GM19328 (cell line): ENCODE measurements around the gene N4BP2L1.

Experiments used
- ATAC-seq: cut with Tn5 transposase; IDR thresholded peaks from one replicate; pipeline ENCODE4 v1.9.1; 2021; ENCODE audit warnings: mild to moderate bottlenecking, moderate library complexity; ENCODE audit not compliant: unreplicated experiment

The N4BP2L1 gene

GRCh38 chr13:32432856-32433255 lies 4.9 kb upstream of the N4BP2L1 start:
- ATAC-seq: no peak

GRCh38 chr13:32431361-32431760 lies 3.4 kb upstream of the N4BP2L1 start:
- no peak for ATAC-seq

GRCh38 chr13:32430018-32430747 lies 2.3 kb upstream of the N4BP2L1 start:
- ATAC-seq: no peak

- ATAC-seq: no peak
These were observed 1.5 kb upstream of the N4BP2L1 start for GRCh38 chr13:32429433-32429909.

- ATAC-seq: no peak
These were observed 877 bp upstream of the N4BP2L1 start for GRCh38 chr13:32428581-32429432.

- ATAC-seq: peak; percentile 15
These were observed 709 bp downstream of the N4BP2L1 start for GRCh38 chr13:32426990-32427851.

GRCh38 chr13:32426191-32426989 lies 1.5 kb downstream of the N4BP2L1 start:
- ATAC-seq: peak; percentile 33

- no peak for ATAC-seq
These were observed 2.8 kb downstream of the N4BP2L1 start for GRCh38 chr13:32425158-32425557.

- no peak for ATAC-seq
These were observed 4.3 kb downstream of the N4BP2L1 start for GRCh38 chr13:32423592-32423991.

- ATAC-seq: no peak
These were observed 8.1 kb downstream of the N4BP2L1 start for GRCh38 chr13:32419862-32420261.

DNA sequence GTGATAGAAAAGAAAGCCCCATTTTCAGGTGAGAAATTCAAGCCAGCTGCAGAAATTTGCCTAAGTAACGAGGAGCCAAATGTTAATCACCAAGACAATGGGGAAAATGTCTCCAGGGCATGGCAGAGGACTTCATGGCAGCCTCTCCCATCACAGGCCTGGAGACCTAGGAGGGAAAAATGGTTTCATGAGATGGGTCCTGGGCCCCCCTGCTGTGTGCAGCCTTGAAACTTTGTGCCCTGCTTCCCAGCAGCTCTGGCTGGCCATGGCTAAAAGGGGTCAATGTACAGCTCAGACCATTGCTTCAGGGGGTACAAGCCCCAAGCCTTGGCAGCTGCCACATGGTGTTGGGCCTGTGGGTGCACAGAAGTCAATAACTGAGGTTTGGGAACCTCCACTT lies 9.9 kb downstream of the N4BP2L1 start:
- no peak for ATAC-seq

DNA sequence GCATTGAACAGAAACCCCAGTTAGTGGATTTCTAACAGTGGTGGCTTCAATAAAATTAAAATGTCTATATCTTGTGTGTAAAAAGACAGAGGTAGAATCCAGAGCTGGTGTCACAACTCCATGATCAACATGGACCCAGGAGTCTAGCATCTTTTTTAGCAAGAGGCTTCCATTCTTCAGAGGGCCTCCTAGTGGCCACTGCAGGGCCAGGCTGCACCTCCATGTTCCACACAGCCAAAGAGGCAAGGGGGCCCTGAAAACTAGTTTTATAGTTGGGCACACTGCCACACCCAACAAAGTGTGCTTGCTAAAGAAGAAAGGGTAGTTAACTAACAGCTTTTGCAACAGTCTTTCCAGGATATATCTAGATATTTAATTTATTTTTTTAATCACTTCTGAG lies 12.9 kb downstream of the N4BP2L1 start:
- ATAC-seq: no peak

DNA sequence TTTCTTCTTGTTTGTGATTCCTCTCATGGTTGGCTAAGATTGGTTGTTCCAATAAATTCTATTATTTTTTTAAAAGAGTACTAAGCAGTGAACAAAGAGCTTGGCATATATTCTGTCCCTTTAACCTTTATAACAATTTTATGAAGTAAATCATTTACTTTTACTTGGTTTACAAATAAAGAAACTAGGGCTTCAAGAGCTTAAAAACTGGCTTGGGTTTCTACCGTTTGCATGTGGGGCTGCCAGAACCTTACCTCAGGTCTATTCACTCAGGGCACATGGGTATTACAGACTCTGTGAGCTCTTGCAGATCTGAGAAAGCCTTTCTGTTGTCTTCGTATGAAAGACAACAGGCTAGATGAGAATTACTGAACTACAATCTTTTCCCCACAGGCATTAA lies 13.3 kb downstream of the N4BP2L1 start:
- ATAC-seq: no peak

GRCh38 chr13:32413284-32413683 lies 14.6 kb downstream of the N4BP2L1 start:
- ATAC-seq: no peak

- no peak for ATAC-seq
These were observed 18.1 kb downstream of the N4BP2L1 start for GRCh38 chr13:32409561-32410421.

DNA sequence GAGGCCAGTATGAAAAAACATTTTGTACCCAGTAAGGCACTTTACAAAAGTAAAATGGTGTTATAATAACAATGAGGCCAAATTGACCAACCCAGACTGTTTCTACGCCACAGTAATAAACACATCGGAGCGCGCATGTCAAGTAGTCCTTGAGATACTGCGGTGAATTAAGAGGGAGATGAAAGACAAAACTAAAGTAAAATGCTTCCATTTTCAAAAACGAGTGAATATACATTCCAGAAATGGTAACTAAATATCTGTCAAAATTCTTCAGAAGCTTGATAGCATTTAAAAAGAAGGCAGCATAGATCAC lies 19.0 kb downstream of the N4BP2L1 start:
- ATAC-seq: no peak

DNA sequence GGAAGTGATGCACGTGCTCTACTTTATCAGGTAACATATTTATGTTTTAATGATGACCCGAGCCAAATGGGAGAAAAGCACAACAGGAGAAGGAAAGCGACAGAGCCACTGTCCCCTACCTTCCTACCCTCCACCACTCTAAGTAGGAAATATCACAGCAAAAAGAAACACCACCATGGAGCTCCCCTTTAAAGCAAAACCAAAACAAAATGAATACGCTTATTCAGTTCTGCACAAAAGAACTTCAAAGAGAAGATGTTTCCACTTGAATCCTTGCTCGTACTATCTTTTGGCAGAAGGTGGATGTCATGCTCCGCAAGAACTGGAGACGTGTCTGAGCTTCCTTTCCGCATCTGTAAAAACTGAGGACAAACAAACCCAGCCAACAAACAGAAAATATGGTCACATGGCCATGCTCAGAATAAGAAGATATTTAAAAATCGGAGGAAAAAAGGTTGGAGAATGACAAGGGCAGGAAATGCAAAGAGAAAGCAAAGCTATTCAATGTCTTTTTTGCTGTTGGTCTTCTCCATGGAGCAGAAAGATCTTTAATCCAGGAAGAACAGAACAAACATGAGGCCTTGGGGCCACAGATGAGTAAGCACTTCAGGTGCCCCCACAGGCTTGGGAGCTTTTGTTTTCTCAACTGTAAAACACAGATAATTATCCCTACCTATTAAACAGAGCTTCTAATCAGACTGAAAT lies 19.5 kb downstream of the N4BP2L1 start:
- no peak for ATAC-seq

DNA sequence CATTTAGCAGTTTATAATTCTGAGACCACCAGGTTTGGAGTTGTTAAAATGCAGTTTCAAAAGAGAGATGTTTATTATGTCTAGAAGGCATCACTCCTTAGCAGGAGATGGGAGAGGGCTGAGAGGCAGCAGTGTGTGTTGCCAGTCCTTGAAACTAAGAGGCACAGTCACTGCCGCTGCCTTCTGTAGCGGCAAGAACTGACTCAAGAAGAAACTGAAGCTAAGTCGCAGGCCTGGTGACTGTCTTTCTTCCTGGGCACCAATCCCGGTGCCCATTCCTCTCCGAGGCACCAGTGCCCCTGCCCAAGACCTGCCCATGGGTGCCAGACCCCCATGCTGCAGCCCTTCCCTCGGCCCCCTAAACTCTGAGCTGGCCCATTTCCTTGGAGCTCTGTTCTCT lies 20.1 kb downstream of the N4BP2L1 start:
- no peak for ATAC-seq

DNA sequence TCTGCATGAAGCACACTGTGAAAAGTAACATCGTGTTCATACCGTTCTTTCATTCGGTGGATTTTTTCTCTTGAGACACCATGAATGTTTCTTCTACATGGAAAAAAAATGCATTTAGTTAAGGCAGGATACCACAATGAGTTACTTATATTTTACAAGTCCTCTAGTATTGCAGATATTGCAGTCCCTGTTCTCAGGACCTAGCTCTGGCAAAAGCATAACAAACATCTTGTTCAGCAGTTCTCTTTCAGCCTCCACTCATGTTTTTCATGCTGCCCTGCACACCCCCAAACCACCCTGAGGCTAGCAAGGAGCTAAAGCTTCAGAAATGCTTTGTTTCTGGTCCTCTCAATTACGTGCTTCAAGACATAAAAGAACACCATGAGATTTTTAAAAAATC lies 24.8 kb downstream of the N4BP2L1 start:
- no peak for ATAC-seq
